ENCODE results near the gene KRT39.

Gene KRT39

DNA sequence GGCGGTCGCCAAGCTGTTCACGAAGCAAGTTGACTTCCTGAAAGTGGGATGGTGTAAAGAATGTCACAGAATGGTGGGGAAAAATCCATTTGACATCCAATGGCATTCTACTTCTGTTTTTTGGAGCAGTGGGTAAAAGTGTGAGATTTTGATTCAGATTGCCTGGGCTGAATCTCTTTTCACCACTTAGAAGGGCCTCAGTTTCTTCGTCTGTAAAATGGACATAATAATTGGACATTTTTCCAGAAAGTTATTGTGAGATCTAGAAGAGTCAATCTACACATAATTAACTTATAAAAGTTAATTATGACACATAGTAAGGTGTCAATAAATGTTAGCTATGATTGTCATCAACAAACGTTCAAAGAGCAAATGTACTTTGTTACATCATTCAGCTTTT is 14.4 kb upstream of the KRT39 start:
- Histone ChIP-seq H3K36me3 (ENCODE audit: control insufficient read depth, insufficient read depth, low read length) (no peaks in the 10 kb centered on the region), H3K27ac (ENCODE audit: low read depth, low read length) (no peak overlapping the region), H3K27me3 (ENCODE audit: control insufficient read depth, insufficient read depth, low read length) (no peaks in the 10 kb centered on the region)

DNA sequence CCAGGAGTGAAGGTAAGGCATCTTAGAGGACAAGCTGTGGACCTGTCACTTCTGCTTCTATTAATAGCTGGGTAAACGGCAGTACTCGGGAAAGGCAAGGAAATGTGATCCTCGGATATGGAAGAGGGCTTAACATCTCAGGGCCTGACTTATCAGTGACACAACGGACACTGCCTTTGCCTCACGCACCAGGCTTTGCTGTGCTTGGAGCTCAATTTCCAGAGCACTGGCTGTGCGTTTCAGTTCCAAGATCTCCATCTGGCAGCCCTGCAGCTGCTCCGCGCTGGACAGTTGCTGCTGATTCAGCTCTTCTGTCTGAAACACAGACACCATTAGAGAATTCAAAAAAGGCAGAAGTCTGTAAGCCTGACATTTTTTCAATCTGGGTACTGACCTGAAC is 13.8 kb upstream of the KRT39 start:
- H3K4me3 ChIP-seq (ENCODE audit: low read depth, low read length), result no peak overlapping the region
- H3K9ac ChIP-seq (ENCODE audit: low read length), result no peak overlapping the region
- H3K27ac ChIP-seq (ENCODE audit: low read depth, low read length), result no peak overlapping the region
- peaks cover 9% of the 10 kb centered on the region; the same call in 1 of the 2 replicates for H3K4me1 ChIP-seq (ENCODE audit: control insufficient read depth, insufficient read depth, low read length)
- H3K27me3 ChIP-seq (ENCODE audit: control insufficient read depth, insufficient read depth, low read length), result no peaks in the 10 kb centered on the region
- H3K9me3 ChIP-seq (ENCODE audit: control insufficient read depth, insufficient read depth, low read depth, low read length), result no peaks in the 10 kb centered on the region
- H3K36me3 ChIP-seq (ENCODE audit: control insufficient read depth, insufficient read depth, low read length), result no peaks in the 10 kb centered on the region

More for the DNA sequence above, 14.4 kb upstream of the KRT39 start:
- no peaks in the 10 kb centered on the region for H3K9me3 ChIP-seq (ENCODE audit: control insufficient read depth, insufficient read depth, low read depth, low read length)
- no peak overlapping the region for H3K4me3 ChIP-seq (ENCODE audit: low read depth, low read length)
- H3K4me1 ChIP-seq (ENCODE audit: control insufficient read depth, insufficient read depth, low read length), result peaks cover 9% of the 10 kb centered on the region; the same call in 1 of the 2 replicates
- no peak overlapping the region for H3K9ac ChIP-seq (ENCODE audit: low read length)

- H3K9ac ChIP-seq (ENCODE audit: low read length), result no peak overlapping the region
- H3K27me3 ChIP-seq (ENCODE audit: control insufficient read depth, insufficient read depth, low read length), result no peaks in the 10 kb centered on the region
- peaks cover 9% of the 10 kb centered on the region; the same call in 1 of the 2 replicates for H3K4me1 ChIP-seq (ENCODE audit: control insufficient read depth, insufficient read depth, low read length)
Measured at GRCh38 chr17:40980117-40980516, 13.4 kb upstream of the KRT39 start.

DNA sequence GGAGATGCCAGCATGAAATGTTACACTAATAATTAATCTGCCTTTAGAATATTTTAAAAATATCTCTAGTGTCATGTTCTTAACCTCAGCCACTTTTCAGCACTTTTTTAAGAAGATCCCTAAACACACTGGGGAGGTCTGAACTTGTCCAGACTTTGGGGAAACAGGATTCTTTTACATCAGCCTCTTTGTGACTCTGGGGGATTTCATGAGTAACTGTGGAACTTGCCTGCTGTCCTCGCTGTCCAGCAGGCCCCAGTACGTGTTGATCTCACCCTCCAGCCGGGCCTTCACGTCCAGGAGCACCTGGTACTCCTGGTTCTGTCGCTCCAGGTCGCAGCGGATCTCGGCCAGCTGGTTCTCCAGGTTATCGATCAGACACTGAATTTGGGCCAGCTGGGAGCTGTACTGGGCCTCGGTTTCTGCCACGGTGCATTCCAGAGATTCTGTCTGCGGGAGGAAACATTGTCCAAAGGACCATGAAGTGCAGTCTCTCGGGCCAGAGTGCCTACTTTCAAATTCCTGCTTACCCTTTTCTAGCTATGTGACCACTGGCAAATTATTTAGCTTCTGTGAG is 11.9 kb upstream of the KRT39 start:
- H3K27me3 ChIP-seq (ENCODE audit: control insufficient read depth, insufficient read depth, low read length), result no peaks in the 10 kb centered on the region
- H3K36me3 ChIP-seq (ENCODE audit: control insufficient read depth, insufficient read depth, low read length), result no peaks in the 10 kb centered on the region
- H3K4me3 ChIP-seq (ENCODE audit: low read depth, low read length), result no peak overlapping the region
- H3K9me3 ChIP-seq (ENCODE audit: control insufficient read depth, insufficient read depth, low read depth, low read length), result no peaks in the 10 kb centered on the region
- H3K4me1 ChIP-seq (ENCODE audit: control insufficient read depth, insufficient read depth, low read length), result peaks cover 9% of the 10 kb centered on the region; the same call in 1 of the 2 replicates
- no peak overlapping the region for H3K27ac ChIP-seq (ENCODE audit: low read depth, low read length)
- H3K9ac ChIP-seq (ENCODE audit: low read length), result no peak overlapping the region

More at GRCh38 chr17:40980117-40980516, 13.4 kb upstream of the KRT39 start:
- no peak overlapping the region for H3K27ac ChIP-seq (ENCODE audit: low read depth, low read length)
- H3K4me3 ChIP-seq (ENCODE audit: low read depth, low read length), result no peak overlapping the region
- no peaks in the 10 kb centered on the region for H3K9me3 ChIP-seq (ENCODE audit: control insufficient read depth, insufficient read depth, low read depth, low read length)
- H3K36me3 ChIP-seq (ENCODE audit: control insufficient read depth, insufficient read depth, low read length), result no peaks in the 10 kb centered on the region

DNA sequence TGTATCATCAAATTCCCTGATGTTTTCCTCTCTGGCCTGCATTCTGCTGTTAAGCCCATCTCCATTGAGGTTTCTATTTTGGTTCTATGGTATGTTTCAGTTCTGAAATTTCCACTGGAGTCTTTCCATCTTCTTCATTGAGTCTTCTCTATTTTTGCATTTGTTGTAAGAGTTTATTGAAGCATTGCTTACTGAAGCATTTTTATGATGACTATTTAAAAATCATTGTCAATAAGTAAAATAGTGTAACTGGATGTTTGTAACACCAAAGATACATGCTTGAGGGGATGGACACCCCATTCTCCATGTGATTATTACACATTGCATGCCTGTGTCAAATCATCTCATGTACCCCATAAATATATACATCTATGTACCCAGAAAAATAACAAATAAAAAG is 8.8 kb upstream of the KRT39 start:
- Histone ChIP-seq H3K9me3 (ENCODE audit: control insufficient read depth, insufficient read depth, low read depth, low read length) (peaks cover 3% of the 10 kb centered on the region; the same call in 1 of the 2 replicates), H3K4me3 (ENCODE audit: low read depth, low read length) (no peak overlapping the region), H3K27ac (ENCODE audit: low read depth, low read length) (no peak overlapping the region), H3K4me1 (ENCODE audit: control insufficient read depth, insufficient read depth, low read length) (peaks cover 4% of the 10 kb centered on the region; the same call in 1 of the 2 replicates), H3K36me3 (ENCODE audit: control insufficient read depth, insufficient read depth, low read length) (no peaks in the 10 kb centered on the region), H3K9ac (ENCODE audit: low read length) (no peak overlapping the region), H3K27me3 (ENCODE audit: control insufficient read depth, insufficient read depth, low read length) (no peaks in the 10 kb centered on the region)

DNA sequence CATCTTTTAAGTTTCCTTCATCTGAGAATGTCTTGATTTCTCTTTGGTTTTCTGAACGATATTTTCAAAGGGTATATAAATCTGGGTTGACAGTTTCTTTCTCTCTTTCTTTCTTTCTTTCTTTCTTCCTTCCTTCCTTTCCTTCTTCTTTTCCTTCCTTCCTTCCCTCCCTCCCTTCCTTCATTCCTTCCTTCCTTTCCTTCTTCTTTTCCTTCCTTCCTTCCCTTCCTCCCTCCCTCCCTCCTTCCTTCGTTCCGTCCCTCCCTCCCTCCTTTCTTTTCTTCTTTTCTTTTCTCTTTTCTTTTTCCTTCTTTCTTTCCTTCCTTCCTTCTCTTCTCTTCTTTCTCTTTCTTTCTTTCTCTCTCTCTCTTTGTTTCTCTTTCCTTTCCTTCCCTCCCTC is 7.6 kb upstream of the KRT39 start:
- Histone ChIP-seq H3K9me3 (ENCODE audit: control insufficient read depth, insufficient read depth, low read depth, low read length) (peaks cover 3% of the 10 kb centered on the region; the same call in 1 of the 2 replicates), H3K27me3 (ENCODE audit: control insufficient read depth, insufficient read depth, low read length) (no peaks in the 10 kb centered on the region), H3K4me1 (ENCODE audit: control insufficient read depth, insufficient read depth, low read length) (no peaks in the 10 kb centered on the region), H3K27ac (ENCODE audit: low read depth, low read length) (no peak overlapping the region), H3K36me3 (ENCODE audit: control insufficient read depth, insufficient read depth, low read length) (no peaks in the 10 kb centered on the region), H3K9ac (ENCODE audit: low read length) (no peak overlapping the region), H3K4me3 (ENCODE audit: low read depth, low read length) (no peak overlapping the region)

GRCh38 chr17:40967582-40967981 is 834 bp upstream of the KRT39 start:
- Histone ChIP-seq H3K9me3 (ENCODE audit: control insufficient read depth, insufficient read depth, low read depth, low read length) (peaks cover 3% of the 10 kb centered on the region; the same call in 1 of the 2 replicates), H3K4me1 (ENCODE audit: control insufficient read depth, insufficient read depth, low read length) (no peaks in the 10 kb centered on the region), H3K9ac (ENCODE audit: low read length) (no peak overlapping the region), H3K36me3 (ENCODE audit: control insufficient read depth, insufficient read depth, low read length) (no peaks in the 10 kb centered on the region), H3K27ac (ENCODE audit: low read depth, low read length) (no peak overlapping the region), H3K27me3 (ENCODE audit: control insufficient read depth, insufficient read depth, low read length) (no peaks in the 10 kb centered on the region; the same call in 1 of the 2 replicates), H3K4me3 (ENCODE audit: low read depth, low read length) (no peak overlapping the region)

DNA sequence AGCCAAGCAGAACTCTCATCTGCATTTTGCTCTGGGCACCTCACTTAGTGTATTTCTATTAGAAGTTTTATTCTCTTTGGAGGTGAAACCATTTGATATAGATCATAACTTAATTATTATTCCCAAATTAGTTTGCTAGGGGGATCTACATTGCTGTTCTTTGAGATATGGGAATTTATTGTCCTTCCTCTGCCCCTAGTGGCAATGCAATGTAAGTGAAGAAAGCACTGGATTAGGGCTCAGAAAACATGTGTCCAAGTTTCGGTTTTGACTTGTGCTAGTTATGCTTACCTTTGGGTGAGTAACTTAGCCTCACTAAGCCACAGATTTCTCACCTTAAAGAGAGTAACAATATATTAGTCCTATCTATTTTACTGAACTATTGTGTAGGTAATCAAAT is 2.9 kb downstream of the KRT39 start:
- Histone ChIP-seq H3K9me3 (ENCODE audit: control insufficient read depth, insufficient read depth, low read depth, low read length) (no peaks in the 10 kb centered on the region), H3K4me1 (ENCODE audit: control insufficient read depth, insufficient read depth, low read length) (no peaks in the 10 kb centered on the region), H3K27ac (ENCODE audit: low read depth, low read length) (no peak overlapping the region), H3K27me3 (ENCODE audit: control insufficient read depth, insufficient read depth, low read length) (no peaks in the 10 kb centered on the region; the same call in 1 of the 2 replicates), H3K4me3 (ENCODE audit: low read depth, low read length) (no peak overlapping the region), H3K36me3 (ENCODE audit: control insufficient read depth, insufficient read depth, low read length) (no peaks in the 10 kb centered on the region), H3K9ac (ENCODE audit: low read length) (no peak overlapping the region)

- H3K27me3 ChIP-seq (ENCODE audit: control insufficient read depth, insufficient read depth, low read length), result no peaks in the 10 kb centered on the region; the same call in 1 of the 2 replicates
- no peaks in the 10 kb centered on the region for H3K9me3 ChIP-seq (ENCODE audit: control insufficient read depth, insufficient read depth, low read depth, low read length)
- no peak overlapping the region for H3K4me3 ChIP-seq (ENCODE audit: low read depth, low read length)
- H3K4me1 ChIP-seq (ENCODE audit: control insufficient read depth, insufficient read depth, low read length), result peaks cover 14% of the 10 kb centered on the region
- H3K9ac ChIP-seq (ENCODE audit: low read length), result no peak overlapping the region
- H3K36me3 ChIP-seq (ENCODE audit: control insufficient read depth, insufficient read depth, low read length), result no peaks in the 10 kb centered on the region
- H3K27ac ChIP-seq (ENCODE audit: low read depth, low read length), result no peak overlapping the region
Measured at GRCh38 chr17:40962059-40962561, 4.6 kb downstream of the KRT39 start.

GRCh38 chr17:40961591-40961990 is 5.2 kb downstream of the KRT39 start:
- Histone ChIP-seq H3K4me1 (ENCODE audit: control insufficient read depth, insufficient read depth, low read length) (peaks cover 18% of the 10 kb centered on the region), H3K27ac (ENCODE audit: low read depth, low read length) (no peak overlapping the region), H3K27me3 (ENCODE audit: control insufficient read depth, insufficient read depth, low read length) (no peaks in the 10 kb centered on the region), H3K9me3 (ENCODE audit: control insufficient read depth, insufficient read depth, low read depth, low read length) (no peaks in the 10 kb centered on the region), H3K36me3 (ENCODE audit: control insufficient read depth, insufficient read depth, low read length) (no peaks in the 10 kb centered on the region), H3K4me3 (ENCODE audit: low read depth, low read length) (no peak overlapping the region), H3K9ac (ENCODE audit: low read length) (no peak overlapping the region)

- H3K27ac ChIP-seq (ENCODE audit: low read depth, low read length), result no peak overlapping the region
- no peaks in the 10 kb centered on the region for H3K36me3 ChIP-seq (ENCODE audit: control insufficient read depth, insufficient read depth, low read length)
- H3K4me3 ChIP-seq (ENCODE audit: low read depth, low read length), result no peak overlapping the region
- no peaks in the 10 kb centered on the region for H3K9me3 ChIP-seq (ENCODE audit: control insufficient read depth, insufficient read depth, low read depth, low read length)
- no peaks in the 10 kb centered on the region for H3K27me3 ChIP-seq (ENCODE audit: control insufficient read depth, insufficient read depth, low read length)
- no peak overlapping the region for H3K9ac ChIP-seq (ENCODE audit: low read length)
- peaks cover 18% of the 10 kb centered on the region for H3K4me1 ChIP-seq (ENCODE audit: control insufficient read depth, insufficient read depth, low read length)
Measured at GRCh38 chr17:40960144-40960543, 6.6 kb downstream of the KRT39 start.

Measured in HUES6 (cell line).